Stimulated activated CD8-positive, alpha-beta memory T cell treated with anti-CD3 and anti-CD28 coated beads, Interleukin-4, amount 100 ng/mL, for 48 hours (primary cell): ENCODE data around the gene UTF1.

Experiments
- DNase-seq: peaks from one replicate; pipeline ENCODE4 v3.0.0-alpha.2; 2020

The UTF1 gene

DNA sequence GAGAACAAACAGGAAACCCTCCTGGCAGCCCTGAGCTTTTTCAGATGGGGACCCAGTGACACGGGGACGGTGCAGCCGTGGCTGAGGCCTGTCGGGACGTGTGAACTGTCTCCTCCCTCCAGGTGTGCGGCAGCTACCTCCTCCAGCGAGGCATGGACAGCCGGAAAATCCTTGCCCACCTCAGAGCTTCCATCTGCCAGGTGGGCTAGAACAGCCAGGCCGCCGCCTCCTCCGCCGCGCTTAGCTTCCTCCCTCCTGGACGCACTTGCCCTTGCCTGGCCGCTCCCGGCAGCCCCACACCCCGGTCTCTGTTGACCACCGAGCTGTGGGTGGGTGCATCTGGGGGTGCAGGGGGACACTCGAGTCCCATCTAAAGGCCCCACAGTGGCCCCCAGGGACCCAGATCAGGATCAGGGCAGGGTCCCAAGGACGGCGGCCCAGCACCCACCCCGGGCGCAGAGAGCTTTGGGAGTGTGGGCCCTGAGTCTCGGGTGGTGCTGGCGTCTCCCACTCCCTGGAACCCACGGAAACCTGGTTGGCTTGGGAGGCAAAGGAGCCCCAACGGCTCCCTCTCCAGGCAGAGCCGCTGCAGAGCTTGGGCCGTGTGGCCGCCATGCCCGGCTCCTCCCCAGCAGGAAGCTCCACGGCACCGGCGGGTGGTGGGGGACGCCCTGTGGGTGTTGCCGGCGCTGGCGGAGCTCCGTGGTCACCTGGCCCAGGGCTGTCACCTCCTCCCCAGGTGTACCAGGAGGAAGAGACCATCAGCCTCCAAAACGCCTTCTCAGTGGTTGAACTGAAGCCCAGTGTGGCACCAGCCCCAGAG lies 32.9 kb upstream of the UTF1 start:
- no peak for DNase-seq

DNA sequence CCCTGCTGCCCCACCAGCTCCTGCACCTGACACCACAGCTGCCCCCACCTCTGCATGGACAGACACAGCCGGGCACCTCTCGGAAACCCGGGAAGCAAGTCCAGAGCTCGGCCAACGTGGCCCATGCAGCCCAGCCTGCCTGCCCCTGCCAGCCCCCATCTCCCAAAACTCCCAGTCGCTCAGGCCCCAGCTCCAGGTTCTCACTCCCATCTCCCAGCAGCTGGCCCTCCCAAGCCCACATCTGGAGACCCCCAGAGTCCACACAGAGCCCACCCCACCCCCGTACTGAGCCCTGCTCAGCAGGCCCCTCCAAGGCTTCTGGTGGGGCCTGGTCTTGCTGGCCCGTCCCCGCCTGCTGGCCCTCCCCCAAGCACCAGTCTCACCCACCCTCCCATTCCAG lies 32.2 kb upstream of the UTF1 start:
- no peak for DNase-seq

GRCh38 chr10:133198206-133198605 lies 31.8 kb upstream of the UTF1 start:
- DNase-seq, result no peak

DNA sequence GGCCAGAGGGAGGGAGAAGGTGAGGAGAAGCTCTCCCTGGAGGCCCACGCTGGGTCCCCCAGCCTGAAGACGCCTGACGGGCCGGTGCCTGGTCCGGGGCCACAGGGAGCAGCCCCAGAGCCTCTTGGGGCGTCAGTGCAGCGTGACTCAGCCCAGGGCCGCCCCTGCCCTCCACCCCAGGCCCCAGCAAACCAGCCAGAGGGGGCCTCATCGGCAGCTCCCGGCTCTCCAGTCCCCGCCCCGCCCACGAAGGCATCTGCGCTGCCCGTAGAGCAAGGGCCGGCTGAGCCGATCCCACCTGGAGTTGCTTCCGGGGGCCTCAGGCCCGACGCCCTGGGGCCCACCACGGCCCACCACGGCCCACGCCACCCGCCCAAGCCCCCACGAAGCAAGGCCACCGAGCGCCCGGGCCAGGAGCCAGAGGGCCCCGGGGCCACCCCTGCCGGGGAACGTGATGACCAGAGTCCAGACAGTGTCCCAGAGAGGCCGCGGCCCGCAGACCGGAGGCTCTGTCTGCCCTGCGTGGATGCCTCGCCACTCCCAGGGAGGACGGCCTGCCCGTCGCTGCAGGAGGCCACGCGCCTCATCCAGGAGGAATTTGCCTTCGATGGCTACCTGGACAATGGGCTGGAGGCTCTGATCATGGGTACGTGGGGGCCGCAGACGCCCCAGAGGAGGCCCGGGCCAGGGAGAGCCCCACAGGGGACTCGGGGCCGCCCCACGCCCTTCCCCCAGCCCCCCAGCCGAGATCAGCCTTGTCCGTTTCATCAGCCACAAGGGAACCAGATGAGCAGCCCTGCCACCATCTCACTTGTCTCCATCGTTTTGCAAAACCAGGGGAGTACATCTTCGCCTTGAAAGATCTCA lies 31.2 kb upstream of the UTF1 start:
- DNase-seq, result no peak

GRCh38 chr10:133199488-133199885 lies 30.5 kb upstream of the UTF1 start:
- DNase-seq, result no peak

GRCh38 chr10:133199992-133200611 lies 29.9 kb upstream of the UTF1 start:
- DNase-seq, result no peak

- no peak for DNase-seq
Observed at GRCh38 chr10:133200621-133201031, 29.4 kb upstream of the UTF1 start.

DNA sequence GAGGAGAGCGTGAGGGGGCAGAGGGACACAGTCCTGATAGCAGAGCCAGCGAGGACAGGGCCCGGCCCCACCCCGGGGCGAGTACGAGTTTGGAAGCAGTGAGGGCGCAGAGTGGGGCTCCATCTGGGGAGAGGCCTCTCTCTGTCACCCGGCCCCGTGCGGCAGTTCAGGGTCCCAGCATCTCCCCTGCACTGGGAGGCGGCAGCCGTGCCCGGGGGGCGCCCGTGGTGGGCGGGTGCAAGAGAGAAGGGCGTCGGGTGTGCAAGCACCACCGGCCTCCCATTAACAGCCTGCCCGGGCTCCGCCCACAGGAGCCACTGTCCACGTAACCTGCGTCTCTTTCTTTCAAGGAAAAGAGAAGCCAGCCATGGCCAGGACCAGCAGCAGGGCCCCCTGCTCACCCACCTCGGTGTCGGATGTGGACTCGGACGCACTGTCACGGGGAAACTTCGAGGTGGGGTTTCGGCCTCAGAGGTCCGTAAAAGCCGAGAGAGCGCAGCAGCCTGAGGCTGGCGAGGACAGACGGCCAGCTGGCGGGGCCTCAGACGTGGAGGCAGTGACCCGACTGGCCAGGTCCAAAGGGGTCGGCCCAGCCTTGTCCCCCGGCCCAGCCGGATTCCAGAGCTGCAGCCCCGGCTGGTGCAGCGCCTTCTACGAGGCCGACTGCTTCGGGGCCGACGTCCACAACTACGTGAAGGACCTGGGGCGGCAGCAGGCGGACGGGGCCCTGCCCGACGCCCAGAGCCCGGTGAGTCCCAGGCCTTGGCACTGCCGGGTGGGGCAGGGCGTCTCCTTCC lies 28.7 kb upstream of the UTF1 start:
- DNase-seq, result no peak

GRCh38 chr10:133201948-133202725 lies 27.9 kb upstream of the UTF1 start:
- DNase-seq, result no peak

- DNase-seq, result no peak
Observed at GRCh38 chr10:133202778-133203651, 27.0 kb upstream of the UTF1 start.

DNA sequence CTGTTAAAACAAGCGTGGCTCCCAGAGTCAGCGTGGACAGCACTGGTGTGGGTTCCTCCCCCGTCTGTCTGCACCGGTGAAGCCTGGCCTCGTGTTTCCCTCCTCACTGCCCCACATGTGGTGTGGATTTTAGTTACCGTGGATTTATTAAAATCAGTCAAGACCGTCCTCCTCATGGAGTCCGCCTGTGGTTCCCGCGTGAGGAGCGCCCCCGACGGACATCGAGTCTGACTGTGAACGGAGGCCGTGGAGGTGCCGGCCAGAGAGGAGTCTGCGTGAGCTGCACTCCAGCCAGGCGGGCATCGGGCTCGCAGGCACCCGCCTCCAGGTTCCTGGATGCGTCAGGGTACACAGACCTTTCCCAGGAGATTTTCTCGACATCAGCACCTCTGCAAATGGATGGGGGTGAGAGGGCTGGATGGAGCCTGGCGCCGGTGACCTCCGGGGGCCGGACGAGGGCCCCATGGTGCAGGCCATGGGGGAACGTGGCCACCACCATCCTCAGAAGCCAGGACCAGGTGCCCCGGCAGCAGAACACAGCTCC lies 26.3 kb upstream of the UTF1 start:
- no peak for DNase-seq

DNA sequence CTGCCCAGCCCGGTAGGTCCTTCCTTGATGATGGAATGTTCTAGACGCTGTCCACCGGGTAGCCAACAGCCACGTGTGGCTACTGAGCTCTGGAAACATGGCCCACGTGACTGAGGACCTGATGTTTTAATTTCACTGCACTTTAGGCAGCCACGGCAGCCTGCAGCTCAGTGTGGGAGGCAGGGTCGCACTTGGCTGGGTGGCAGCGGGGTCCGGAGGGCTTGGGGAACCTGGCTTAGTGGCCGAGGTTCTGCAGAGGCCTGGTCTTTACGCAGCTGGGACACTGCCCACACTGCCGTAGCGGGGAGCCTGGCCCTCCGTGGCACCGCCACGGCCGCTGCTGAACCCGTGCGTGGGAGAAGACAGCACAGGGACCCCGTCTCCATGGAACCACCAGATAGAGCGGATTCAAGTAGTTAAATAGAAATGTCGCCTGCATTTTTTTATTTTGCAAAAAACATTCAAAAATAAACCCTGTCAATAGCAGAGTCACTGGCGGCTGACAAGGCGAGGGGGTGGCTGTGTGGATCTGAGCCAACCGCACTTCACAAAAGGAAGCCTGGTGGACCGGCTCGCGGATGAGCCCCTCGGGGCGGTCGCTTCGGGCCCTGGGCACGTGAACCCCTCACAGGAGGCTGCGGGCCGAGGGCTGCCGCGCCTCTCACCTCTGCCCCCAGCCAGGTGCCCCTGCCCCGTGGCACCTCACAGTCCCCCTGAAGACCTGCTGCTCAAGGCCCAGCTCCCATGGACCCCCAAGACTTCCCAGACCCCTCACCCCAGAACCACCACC lies 25.6 kb upstream of the UTF1 start:
- no peak for DNase-seq

GRCh38 chr10:133205146-133205545 lies 24.9 kb upstream of the UTF1 start:
- no peak for DNase-seq

- DNase-seq, result no peak
Observed at GRCh38 chr10:133206356-133207040, 23.5 kb upstream of the UTF1 start.

- no peak for DNase-seq
Observed at GRCh38 chr10:133207041-133207600, 22.9 kb upstream of the UTF1 start.

- no peak for DNase-seq
Observed at GRCh38 chr10:133207627-133208026, 22.4 kb upstream of the UTF1 start.

DNA sequence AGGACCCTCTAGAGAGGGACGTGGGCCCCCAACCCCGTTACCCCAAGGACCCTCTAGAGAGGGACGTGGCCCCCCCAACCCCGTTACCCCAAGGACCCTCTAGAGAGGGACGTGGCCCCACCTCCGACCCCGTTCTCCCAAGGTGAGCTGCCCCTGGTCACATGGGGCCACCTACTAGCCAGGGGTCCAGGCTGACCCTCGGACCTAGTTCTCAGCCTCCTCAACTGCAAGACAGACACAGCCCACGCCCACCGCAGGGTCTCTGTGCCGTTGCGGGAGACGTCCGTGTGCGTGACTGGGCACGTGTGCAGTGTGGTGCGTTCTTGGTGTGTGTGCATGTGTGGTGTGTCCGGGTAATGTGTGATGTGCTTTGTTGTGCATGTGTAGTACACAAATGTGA lies 21.6 kb upstream of the UTF1 start:
- no peak for DNase-seq

DNA sequence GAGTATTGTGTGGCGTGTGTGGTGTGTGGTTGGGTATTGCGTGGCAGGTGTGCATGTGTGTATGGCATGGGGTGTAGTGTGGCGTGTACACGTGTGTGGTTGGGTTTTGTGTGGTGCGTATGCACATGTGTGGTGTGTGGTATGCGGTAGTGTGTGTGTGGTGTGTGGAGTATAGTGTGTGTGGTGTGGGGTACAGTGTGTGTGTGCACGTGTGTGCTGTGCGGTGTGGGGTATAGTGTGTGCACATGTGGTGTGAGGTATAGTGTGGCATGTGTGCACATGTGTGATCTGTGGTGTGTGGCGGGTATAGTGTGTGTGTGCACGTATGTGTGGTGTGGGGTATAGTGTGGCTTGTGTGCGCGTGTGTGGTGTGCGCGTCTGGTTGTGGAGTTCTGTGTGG lies 20.9 kb upstream of the UTF1 start:
- no peak for DNase-seq

- no peak for DNase-seq
Observed at GRCh38 chr10:133209641-133210040, 20.4 kb upstream of the UTF1 start.
